ENCODE results near the gene SAPCD1. TPM values are rescaled to one million over a fixed set of nuclear protein-coding genes. Genes with fewer than 3 reads are reported as not detected.
A peak's percentile ranks its signal among the peaks of the same experiment; 100 is the strongest.

SAPCD1 gene
- total RNA-seq, 1 donor from 2014 or later, result 1.2 TPM

DNA sequence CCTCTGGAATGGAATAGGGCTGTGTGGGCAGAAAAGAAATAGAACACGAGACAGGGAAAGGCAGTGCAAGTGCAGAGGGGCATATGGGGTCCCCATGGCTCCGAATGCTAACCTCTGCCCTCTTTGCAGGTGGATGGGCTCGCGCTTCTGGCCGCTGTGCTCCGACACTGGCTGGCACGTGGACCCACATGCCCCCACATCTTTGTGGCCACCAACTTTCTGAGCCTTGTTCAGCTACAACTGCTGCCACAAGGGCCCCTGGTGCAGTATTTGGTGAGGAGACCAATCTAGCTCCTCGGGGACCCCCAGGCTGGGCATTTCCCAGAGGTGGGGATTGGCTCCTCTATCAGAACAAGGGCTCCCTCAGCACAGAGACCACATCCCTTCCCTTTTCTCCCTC, 1.1 kb upstream of the SAPCD1 start:
- peaks cover 6% of the 10 kb centered on the region for H3K4me1 Mint-ChIP-seq (ENCODE audit: low read depth, unreplicated experiment)
- peaks cover 6% of the 10 kb centered on the region for H3K27me3 Mint-ChIP-seq (ENCODE audit: low read depth, unreplicated experiment)
- Histone ChIP-seq H3K4me2 (ENCODE audit: low read length) (no peak overlapping the region), H3K4me3 (ENCODE audit: insufficient read depth, low read depth, low read length) (no peak overlapping the region), H3K36me3 (ENCODE audit: insufficient read depth, low read length) (no peaks in the 10 kb centered on the region), H2AFZ (ENCODE audit: low read depth, low read length) (no peak overlapping the region), H3K27me3 (ENCODE audit: insufficient read depth, low read length) (no peaks in the 10 kb centered on the region), H3K79me2 (ENCODE audit: insufficient read depth, low read length) (no peaks in the 10 kb centered on the region), H3K27ac (ENCODE audit: low read depth, low read length) (no peak overlapping the region), H3K9ac (ENCODE audit: low read length) (no peak overlapping the region), H3K9me3 (ENCODE audit: insufficient read depth, low read depth, low read length) (no peaks in the 10 kb centered on the region), H3K4me1 (ENCODE audit: insufficient read depth, low read length) (peaks cover 8% of the 10 kb centered on the region), H4K20me1 (ENCODE audit: insufficient read depth, low read length) (no peaks in the 10 kb centered on the region)
- peaks cover 3% of the 10 kb centered on the region for H3K9me3 Mint-ChIP-seq (ENCODE audit: unreplicated experiment)
- H3K36me3 Mint-ChIP-seq (ENCODE audit: low read depth, unreplicated experiment), result peaks cover 22% of the 10 kb centered on the region
- H3K4me3 Mint-ChIP-seq (ENCODE audit: unreplicated experiment), result no peak overlapping the region
- DNase-seq (ENCODE audit: low read depth) (no peak), FAIRE-seq (no peak)
- TF ChIP-seq, protein P1, sequence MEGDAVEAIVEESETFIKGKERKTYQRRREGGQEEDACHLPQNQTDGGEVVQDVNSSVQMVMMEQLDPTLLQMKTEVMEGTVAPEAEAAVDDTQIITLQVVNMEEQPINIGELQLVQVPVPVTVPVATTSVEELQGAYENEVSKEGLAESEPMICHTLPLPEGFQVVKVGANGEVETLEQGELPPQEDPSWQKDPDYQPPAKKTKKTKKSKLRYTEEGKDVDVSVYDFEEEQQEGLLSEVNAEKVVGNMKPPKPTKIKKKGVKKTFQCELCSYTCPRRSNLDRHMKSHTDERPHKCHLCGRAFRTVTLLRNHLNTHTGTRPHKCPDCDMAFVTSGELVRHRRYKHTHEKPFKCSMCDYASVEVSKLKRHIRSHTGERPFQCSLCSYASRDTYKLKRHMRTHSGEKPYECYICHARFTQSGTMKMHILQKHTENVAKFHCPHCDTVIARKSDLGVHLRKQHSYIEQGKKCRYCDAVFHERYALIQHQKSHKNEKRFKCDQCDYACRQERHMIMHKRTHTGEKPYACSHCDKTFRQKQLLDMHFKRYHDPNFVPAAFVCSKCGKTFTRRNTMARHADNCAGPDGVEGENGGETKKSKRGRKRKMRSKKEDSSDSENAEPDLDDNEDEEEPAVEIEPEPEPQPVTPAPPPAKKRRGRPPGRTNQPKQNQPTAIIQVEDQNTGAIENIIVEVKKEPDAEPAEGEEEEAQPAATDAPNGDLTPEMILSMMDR (IDR thresholded peaks at IDR 0.05; ENCODE audit: insufficient read depth, low read depth, low read length), result no peak
- no peak for TF ChIP-seq EZH2 (IDR thresholded peaks at IDR 0.05; ENCODE audit: insufficient read depth, low read length)
- H3K27ac Mint-ChIP-seq (ENCODE audit: unreplicated experiment), result no peak overlapping the region

- FAIRE-seq (no peak), DNase-seq (ENCODE audit: low read depth) (no peak)
- no peaks in the 10 kb centered on the region for H3K9me3 ChIP-seq (ENCODE audit: insufficient read depth, low read depth, low read length)
- H3K27ac ChIP-seq (ENCODE audit: low read depth, low read length), result no peak overlapping the region
- H3K9ac ChIP-seq (ENCODE audit: low read length), result no peak overlapping the region
- no peak overlapping the region for H2AFZ ChIP-seq (ENCODE audit: low read depth, low read length)
- Mint-ChIP-seq H3K27ac (ENCODE audit: unreplicated experiment) (peak overlapping the region; percentile 17), H3K27me3 (ENCODE audit: low read depth, unreplicated experiment) (peaks cover 6% of the 10 kb centered on the region), H3K36me3 (ENCODE audit: low read depth, unreplicated experiment) (peaks cover 24% of the 10 kb centered on the region), H3K4me3 (ENCODE audit: unreplicated experiment) (no peak overlapping the region), H3K4me1 (ENCODE audit: low read depth, unreplicated experiment) (peaks cover 6% of the 10 kb centered on the region), H3K9me3 (ENCODE audit: unreplicated experiment) (peaks cover 3% of the 10 kb centered on the region)
- peaks cover 12% of the 10 kb centered on the region for H3K4me1 ChIP-seq (ENCODE audit: insufficient read depth, low read length)
- H3K27me3 ChIP-seq (ENCODE audit: insufficient read depth, low read length), result no peaks in the 10 kb centered on the region
- H3K36me3 ChIP-seq (ENCODE audit: insufficient read depth, low read length), result no peaks in the 10 kb centered on the region
- TF ChIP-seq, protein P1 (IDR thresholded peaks at IDR 0.05; ENCODE audit: insufficient read depth, low read depth, low read length), result no peak
- no peak for TF ChIP-seq EZH2 (IDR thresholded peaks at IDR 0.05; ENCODE audit: insufficient read depth, low read length)
- no peak overlapping the region for H3K4me3 ChIP-seq (ENCODE audit: insufficient read depth, low read depth, low read length)
- H3K79me2 ChIP-seq (ENCODE audit: insufficient read depth, low read length), result no peaks in the 10 kb centered on the region
- H3K4me2 ChIP-seq (ENCODE audit: low read length), result peak overlapping the region; percentile 25
- no peaks in the 10 kb centered on the region for H4K20me1 ChIP-seq (ENCODE audit: insufficient read depth, low read length)
Observed at GRCh38 chr6:31762878-31763618, 592 bp downstream of the SAPCD1 start.

GRCh38 chr6:31763619-31763940, 1.1 kb downstream of the SAPCD1 start:
- no peak overlapping the region for H3K27ac ChIP-seq (ENCODE audit: low read depth, low read length)
- H2AFZ ChIP-seq (ENCODE audit: low read depth, low read length), result no peak overlapping the region

More at GRCh38 chr6:31763619-31763940, 1.1 kb downstream of the SAPCD1 start:
- H3K4me3 Mint-ChIP-seq (ENCODE audit: unreplicated experiment), result peak overlapping the region; percentile 8
- H3K9me3 Mint-ChIP-seq (ENCODE audit: unreplicated experiment), result no peaks in the 10 kb centered on the region
- no peaks in the 10 kb centered on the region for H3K79me2 ChIP-seq (ENCODE audit: insufficient read depth, low read length)
- H3K4me3 ChIP-seq (ENCODE audit: insufficient read depth, low read depth, low read length), result no peak overlapping the region
- no peak for TF ChIP-seq EZH2 (IDR thresholded peaks at IDR 0.05; ENCODE audit: insufficient read depth, low read length)
- TF ChIP-seq, protein P1 (IDR thresholded peaks at IDR 0.05; ENCODE audit: insufficient read depth, low read depth, low read length), result no peak
- H3K4me1 Mint-ChIP-seq (ENCODE audit: low read depth, unreplicated experiment), result peaks cover 6% of the 10 kb centered on the region
- FAIRE-seq, result peak; percentile 93
- H3K4me1 ChIP-seq (ENCODE audit: insufficient read depth, low read length), result peaks cover 12% of the 10 kb centered on the region
- H3K9me3 ChIP-seq (ENCODE audit: insufficient read depth, low read depth, low read length), result no peaks in the 10 kb centered on the region
- peak; percentile 34 for DNase-seq (ENCODE audit: low read depth)
- H3K27ac Mint-ChIP-seq (ENCODE audit: unreplicated experiment), result peak overlapping the region; percentile 17
- no peak overlapping the region for H3K9ac ChIP-seq (ENCODE audit: low read length)
- H3K36me3 ChIP-seq (ENCODE audit: insufficient read depth, low read length), result no peaks in the 10 kb centered on the region
- peak overlapping the region; percentile 25 for H3K4me2 ChIP-seq (ENCODE audit: low read length)
- H3K27me3 ChIP-seq (ENCODE audit: insufficient read depth, low read length), result no peaks in the 10 kb centered on the region
- peaks cover 6% of the 10 kb centered on the region for H3K27me3 Mint-ChIP-seq (ENCODE audit: low read depth, unreplicated experiment)
- peaks cover 21% of the 10 kb centered on the region for H3K36me3 Mint-ChIP-seq (ENCODE audit: low read depth, unreplicated experiment)
- no peaks in the 10 kb centered on the region for H4K20me1 ChIP-seq (ENCODE audit: insufficient read depth, low read length)

All from astrocyte (in vitro differentiated cells and primary cell).